ENCODE measurements around the gene OTX1. TPM values are rescaled to one million over a fixed set of nuclear protein-coding genes. Genes with fewer than 3 reads are reported as not detected.
A peak's percentile ranks its signal among the peaks of the same experiment; 100 is the strongest.
"Not testable (repeated sequence)": the region's sequence is repeated elsewhere in the genome, so short reads cannot be mapped to it uniquely, and the experiment has no call there.

Gene OTX1
- total and polyA plus RNA-seq, 10 of the 15 experiments (the other 5 are each of a cell fraction or from before 2014, with no cell fraction given): 0.04 to 0.67 (median 0.23) TPM; not detected in 2

DNA sequence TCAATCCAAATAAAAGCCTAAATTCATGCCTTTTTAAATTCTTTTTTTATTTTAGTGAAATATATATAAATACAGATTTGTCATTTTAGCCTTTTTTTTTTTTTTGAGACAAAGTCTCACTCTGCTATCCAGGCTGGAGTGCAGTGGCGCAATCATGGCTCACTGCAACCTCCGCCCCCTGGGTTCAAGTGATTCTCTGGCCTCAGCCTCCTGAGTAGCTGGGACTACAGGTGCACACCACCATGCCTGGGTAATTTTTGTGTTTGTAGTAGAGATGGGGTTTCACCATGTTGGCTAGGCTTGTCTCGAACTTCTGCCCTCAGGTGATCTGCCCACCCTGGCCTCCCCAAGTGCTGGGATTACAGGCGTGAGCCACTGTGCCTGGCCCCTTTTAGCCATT lies 23.8 kb downstream of the OTX1 start:
- H3K4me3 ChIP-seq; CTCF ChIA-PET; POLR2A ChIA-PET; SMC1A ChIA-PET (ENCODE audit: uncharacterized antibody, unreplicated experiment); H3K4me1 ChIP-seq (ENCODE audit: control insufficient read depth, insufficient read depth, low read length); FAIRE-seq; H3K36me3 ChIP-seq (ENCODE audit: control insufficient read depth in 2 of 2, insufficient read depth in 2 of 2, low read length in 1 of 2); H2AFZ ChIP-seq (ENCODE audit: control insufficient read depth, low read depth, low read length); DNase-seq (ENCODE audit: low read depth, low spot score); ATAC-seq; H3K9ac ChIP-seq (ENCODE audit: control insufficient read depth, insufficient read depth, low read length); intact Hi-C loops (cut with micrococcal nuclease; ENCODE audit: unreplicated experiment); BruUV-seq (replicated peaks); RAD21 ChIA-PET (ENCODE audit: unreplicated experiment); H3K27me3 ChIP-seq (replicated peaks in 1 of 2; ENCODE audit: control insufficient read depth in 2 of 2, insufficient read depth in 2 of 2, low read length in 1 of 2); in situ Hi-C loops (cut with MboI); H3K9me3 ChIP-seq (replicated peaks; ENCODE audit: control insufficient read depth, insufficient read depth, low read length); H3K79me2 ChIP-seq (ENCODE audit: control insufficient read depth, insufficient read depth, low read length); H3K27ac ChIP-seq (ENCODE audit: control insufficient read depth, insufficient read depth); H4K20me1 ChIP-seq (ENCODE audit: control insufficient read depth, insufficient read depth); H3K4me2 ChIP-seq (ENCODE audit: control insufficient read depth, insufficient read depth): not testable (repeated sequence)
- 38% methylated on average over 4 of the region's 4 CpGs for WGBS (ENCODE audit: insufficient coverage, insufficient replicate concordance, low lambda C conversion rate, missing lambda C conversion rate)

- FAIRE-seq (no peak), DNase-seq (ENCODE audit: low read depth, low spot score) (no peak), ATAC-seq (peak; percentile 88)
- BruUV-seq (replicated peaks): no TSS peak
- no peak overlapping the region for H3K9ac ChIP-seq (ENCODE audit: control insufficient read depth, insufficient read depth, low read length)
- ChIA-PET SMC1A (ENCODE audit: uncharacterized antibody, unreplicated experiment) (interaction anchor here (0.7 to 3.4 kb wide), 7 partner anchors 9 to 622 kb away, joined by 3 to 18 read pairs (median 3); no protein-coding TSS in a partner anchor), RAD21 (ENCODE audit: unreplicated experiment) (interaction anchor here (0.8 to 2.4 kb wide), 3 partner anchors 109 to 409 kb away, joined by 3 to 15 read pairs (median 4); no protein-coding TSS in a partner anchor), POLR2A (interaction anchor here (0.6 kb wide), 2 partner anchors 35 to 978 kb away, joined by 3 read pairs; no protein-coding TSS in a partner anchor), CTCF (interaction anchor here (0.6 to 2.5 kb wide), 9 partner anchors 14 to 465 kb away, joined by 3 to 29 read pairs (median 4); no protein-coding TSS in a partner anchor)
- no peaks in the 10 kb centered on the region for H3K4me1 ChIP-seq (ENCODE audit: control insufficient read depth, insufficient read depth, low read length)
- intact Hi-C loops (cut with micrococcal nuclease; ENCODE audit: unreplicated experiment): loop anchor here (2.0 kb wide), 1 partner anchor 410 kb away; no protein-coding TSS in a partner anchor
- WGBS (ENCODE audit: insufficient coverage, insufficient replicate concordance, low lambda C conversion rate, missing lambda C conversion rate): 29% methylated on average over 4 of the region's 4 CpGs
- TF ChIP-seq RAD21 (IDR thresholded peaks at IDR 0.05; ENCODE audit: insufficient read depth, low read depth, low read length) (peak; percentile 61), PAX5 (IDR thresholded peaks at IDR 0.05; ENCODE audit: borderline replicate concordance, low read depth, low read length) (no peak), NFYB (IDR thresholded peaks at IDR 0.05; ENCODE audit: insufficient read depth, low read depth, low read length) (peak; percentile 38; the same call in 1 of the 2 replicates), ZBTB4 (CRISPR knock-in tag; IDR thresholded peaks at IDR 0.05) (no peak), SMC3 (IDR thresholded peaks at IDR 0.05; ENCODE audit: borderline replicate concordance, low read length) (peak; percentile 44; the same call in 1 of the 2 replicates)
- TF ChIP-seq, protein P1, sequence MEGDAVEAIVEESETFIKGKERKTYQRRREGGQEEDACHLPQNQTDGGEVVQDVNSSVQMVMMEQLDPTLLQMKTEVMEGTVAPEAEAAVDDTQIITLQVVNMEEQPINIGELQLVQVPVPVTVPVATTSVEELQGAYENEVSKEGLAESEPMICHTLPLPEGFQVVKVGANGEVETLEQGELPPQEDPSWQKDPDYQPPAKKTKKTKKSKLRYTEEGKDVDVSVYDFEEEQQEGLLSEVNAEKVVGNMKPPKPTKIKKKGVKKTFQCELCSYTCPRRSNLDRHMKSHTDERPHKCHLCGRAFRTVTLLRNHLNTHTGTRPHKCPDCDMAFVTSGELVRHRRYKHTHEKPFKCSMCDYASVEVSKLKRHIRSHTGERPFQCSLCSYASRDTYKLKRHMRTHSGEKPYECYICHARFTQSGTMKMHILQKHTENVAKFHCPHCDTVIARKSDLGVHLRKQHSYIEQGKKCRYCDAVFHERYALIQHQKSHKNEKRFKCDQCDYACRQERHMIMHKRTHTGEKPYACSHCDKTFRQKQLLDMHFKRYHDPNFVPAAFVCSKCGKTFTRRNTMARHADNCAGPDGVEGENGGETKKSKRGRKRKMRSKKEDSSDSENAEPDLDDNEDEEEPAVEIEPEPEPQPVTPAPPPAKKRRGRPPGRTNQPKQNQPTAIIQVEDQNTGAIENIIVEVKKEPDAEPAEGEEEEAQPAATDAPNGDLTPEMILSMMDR (IDR thresholded peaks at IDR 0.05 in 2 of 3, conservative IDR thresholded peaks at IDR 0.05 in 1 of 3; ENCODE audit: control insufficient read depth in 2 of 3, extremely low read depth in 1 of 3, insufficient read depth in 1 of 3, low read depth in 3 of 3, low read length in 3 of 3): peak; percentile 40 to 71 (median 54)
- H3K79me2 ChIP-seq (ENCODE audit: control insufficient read depth, insufficient read depth, low read length): no peaks in the 10 kb centered on the region
- in situ Hi-C loops (cut with MboI): no loop called here
- no peak overlapping the region for H3K27ac ChIP-seq (ENCODE audit: control insufficient read depth, insufficient read depth)
- H3K4me3 ChIP-seq: no peak overlapping the region
- H3K36me3 ChIP-seq (ENCODE audit: control insufficient read depth in 2 of 2, insufficient read depth in 2 of 2, low read length in 1 of 2): no peaks in the 10 kb centered on the region
- no peak overlapping the region for H3K4me2 ChIP-seq (ENCODE audit: control insufficient read depth, insufficient read depth)
- no peaks in the 10 kb centered on the region for H4K20me1 ChIP-seq (ENCODE audit: control insufficient read depth, insufficient read depth)
- no peaks in the 10 kb centered on the region for H3K27me3 ChIP-seq (replicated peaks in 1 of 2; ENCODE audit: control insufficient read depth in 2 of 2, insufficient read depth in 2 of 2, low read length in 1 of 2)
- H2AFZ ChIP-seq (ENCODE audit: control insufficient read depth, low read depth, low read length): no peak overlapping the region
- H3K9me3 ChIP-seq (replicated peaks; ENCODE audit: control insufficient read depth, insufficient read depth, low read length): no peaks in the 10 kb centered on the region
Observed at GRCh38 chr2:63078852-63079606, 28.4 kb downstream of the OTX1 start.
